ENCODE measurements around the gene SLC39A5. TPM values are rescaled to one million over a fixed set of nuclear protein-coding genes. Genes with fewer than 3 reads are reported as not detected.
A peak's percentile ranks its signal among the peaks of the same experiment; 100 is the strongest.

The SLC39A5 gene
- total RNA-seq, 1 experiment from 2014 or later = not detected

- H3K4me3 Mint-ChIP-seq (ENCODE audit: unreplicated experiment) = no peak overlapping the region
- BruUV-seq (replicated peaks) = no TSS peak
- no peak overlapping the region for H3K27ac Mint-ChIP-seq (ENCODE audit: low read depth, unreplicated experiment)
- no peak for DNase-seq (ENCODE audit: unreplicated experiment)
- ChIA-PET CTCF (interaction anchor here (0.7 to 1.4 kb wide), 3 partner anchors 14 to 44 kb away, joined by 3 to 4 read pairs (median 3); partner anchors contain the start of genes ANKRD52 and RNF41), POLR2A (interaction anchor here (0.8 kb wide), 1 partner anchor 31 kb away, joined by 3 read pairs; the partner anchor contains the start of gene COQ10A)
- no peak for TF ChIP-seq CTCF (IDR thresholded peaks at IDR 0.05; ENCODE audit: unreplicated experiment)
- H3K27me3 Mint-ChIP-seq (ENCODE audit: insufficient read depth, unreplicated experiment) = no peaks in the 10 kb centered on the region
- no peaks in the 10 kb centered on the region for H3K9me3 Mint-ChIP-seq (ENCODE audit: unreplicated experiment)
- H3K36me3 Mint-ChIP-seq (ENCODE audit: insufficient read depth, unreplicated experiment) = peaks cover 15% of the 10 kb centered on the region
- peaks cover 5% of the 10 kb centered on the region for H3K4me1 Mint-ChIP-seq (ENCODE audit: insufficient read depth, unreplicated experiment)
- intact Hi-C loops (cut with micrococcal nuclease) = no loop called here
Observed at GRCh38 chr12:56236091-56236490, 6.2 kb downstream of the SLC39A5 start.

GRCh38 chr12:56236985-56237384, 7.1 kb downstream of the SLC39A5 start:
- H3K4me1 Mint-ChIP-seq (ENCODE audit: insufficient read depth, unreplicated experiment) = peaks cover 5% of the 10 kb centered on the region
- intact Hi-C loops (cut with micrococcal nuclease) = no loop called here
- H3K27ac Mint-ChIP-seq (ENCODE audit: low read depth, unreplicated experiment) = no peak overlapping the region
- no TSS peak for BruUV-seq (replicated peaks)
- H3K9me3 Mint-ChIP-seq (ENCODE audit: unreplicated experiment) = no peaks in the 10 kb centered on the region
- H3K27me3 Mint-ChIP-seq (ENCODE audit: insufficient read depth, unreplicated experiment) = no peaks in the 10 kb centered on the region
- DNase-seq (ENCODE audit: unreplicated experiment) = no peak
- H3K36me3 Mint-ChIP-seq (ENCODE audit: insufficient read depth, unreplicated experiment) = peaks cover 24% of the 10 kb centered on the region
- POLR2A ChIA-PET = interaction anchor here (0.7 to 0.8 kb wide), 3 partner anchors 16 to 60 kb away, joined by 3 to 4 read pairs (median 3); partner anchors contain the start of gene COQ10A
- CTCF ChIA-PET = interaction anchor here (1.3 to 1.4 kb wide), 2 partner anchors 15 to 45 kb away, joined by 3 to 4 read pairs; partner anchors contain the start of gene RNF41
- no peak overlapping the region for H3K4me3 Mint-ChIP-seq (ENCODE audit: unreplicated experiment)
- TF ChIP-seq CTCF (IDR thresholded peaks at IDR 0.05; ENCODE audit: unreplicated experiment) = no peak

- no peak for DNase-seq (ENCODE audit: unreplicated experiment)
- POLR2A ChIA-PET = no interaction called here
- Mint-ChIP-seq H3K4me3 (ENCODE audit: unreplicated experiment) (no peak overlapping the region), H3K27me3 (ENCODE audit: insufficient read depth, unreplicated experiment) (no peaks in the 10 kb centered on the region), H3K9me3 (ENCODE audit: unreplicated experiment) (no peaks in the 10 kb centered on the region), H3K4me1 (ENCODE audit: insufficient read depth, unreplicated experiment) (peaks cover 5% of the 10 kb centered on the region), H3K36me3 (ENCODE audit: insufficient read depth, unreplicated experiment) (peaks cover 28% of the 10 kb centered on the region), H3K27ac (ENCODE audit: low read depth, unreplicated experiment) (no peak overlapping the region)
- CTCF ChIA-PET = interaction anchor here (1.3 kb wide), 1 partner anchor 45 kb away, joined by 3 read pairs; no protein-coding TSS in a partner anchor
- no TSS peak for BruUV-seq (replicated peaks)
- TF ChIP-seq CTCF (IDR thresholded peaks at IDR 0.05; ENCODE audit: unreplicated experiment) = no peak
- intact Hi-C loops (cut with micrococcal nuclease) = no loop called here
Observed at GRCh38 chr12:56237552-56237951, 7.7 kb downstream of the SLC39A5 start.

- Mint-ChIP-seq H3K4me1 (ENCODE audit: insufficient read depth, unreplicated experiment) (no peaks in the 10 kb centered on the region), H3K9me3 (ENCODE audit: unreplicated experiment) (no peaks in the 10 kb centered on the region), H3K27ac (ENCODE audit: low read depth, unreplicated experiment) (no peak overlapping the region), H3K4me3 (ENCODE audit: unreplicated experiment) (no peak overlapping the region), H3K27me3 (ENCODE audit: insufficient read depth, unreplicated experiment) (no peaks in the 10 kb centered on the region), H3K36me3 (ENCODE audit: insufficient read depth, unreplicated experiment) (peaks cover 38% of the 10 kb centered on the region)
- TF ChIP-seq CTCF (IDR thresholded peaks at IDR 0.05; ENCODE audit: unreplicated experiment) = no peak
- TSS peak; percentile 2 for BruUV-seq (replicated peaks)
- ChIA-PET POLR2A (no interaction called here), CTCF (interaction anchor here (0.6 kb wide), 1 partner anchor 36 kb away, joined by 3 read pairs; no protein-coding TSS in a partner anchor)
- no peak for DNase-seq (ENCODE audit: unreplicated experiment)
- intact Hi-C loops (cut with micrococcal nuclease) = no loop called here
Observed at GRCh38 chr12:56241424-56242303, 11.8 kb downstream of the SLC39A5 start.

All from MCF 10A (cell line).